Body of pancreas (tissue), 4 donors: ENCODE measurements around the gene CPEB1.

Experiments used
- CTCF ChIP-seq, 7 experiments: fragments of 450-650 bp in 4 of 7; fragments of 200-600 bp in 3 of 7; sonication (generic) in 3 of 7; IDR thresholded peaks; one replicate each; pipeline ENCODE4 v1.5.1; 2016 to 2019; ENCODE audit warnings: antibody characterized with exemption in 7 of 7
- POLR2A ChIP-seq, 3 donors: fragments of 450-650 bp; IDR thresholded peaks; one replicate each; pipeline ENCODE4 v1.6.1; 2016; ENCODE audit warnings: antibody characterized with exemption in 3 of 3, mild to moderate bottlenecking in 2 of 3

GRCh38 chr15:82585072-82585471 is 62.1 kb downstream of the CPEB1 start:
- no peak for TF ChIP-seq POLR2A (IDR thresholded peaks at IDR 0.05)
- TF ChIP-seq CTCF (IDR thresholded peaks at IDR 0.05), result peak in 3 of 7 experiments; percentile 21 to 47 (median 33)
